NCI-H524 (cell line): ENCODE results near the gene ZNF462.
"Not testable (repeated sequence)": the region's sequence is repeated elsewhere in the genome, so short reads cannot be mapped to it uniquely, and the experiment has no call there.

Experiments
- DNase-seq, 2 experiments: peaks; one replicate each; lab custom pipeline; 2025; lab: John Stamatoyannopoulos, UW

ZNF462 gene

GRCh38 chr9:106962122-106962521, 99.2 kb downstream of the ZNF462 start:
- no peak for DNase-seq

DNA sequence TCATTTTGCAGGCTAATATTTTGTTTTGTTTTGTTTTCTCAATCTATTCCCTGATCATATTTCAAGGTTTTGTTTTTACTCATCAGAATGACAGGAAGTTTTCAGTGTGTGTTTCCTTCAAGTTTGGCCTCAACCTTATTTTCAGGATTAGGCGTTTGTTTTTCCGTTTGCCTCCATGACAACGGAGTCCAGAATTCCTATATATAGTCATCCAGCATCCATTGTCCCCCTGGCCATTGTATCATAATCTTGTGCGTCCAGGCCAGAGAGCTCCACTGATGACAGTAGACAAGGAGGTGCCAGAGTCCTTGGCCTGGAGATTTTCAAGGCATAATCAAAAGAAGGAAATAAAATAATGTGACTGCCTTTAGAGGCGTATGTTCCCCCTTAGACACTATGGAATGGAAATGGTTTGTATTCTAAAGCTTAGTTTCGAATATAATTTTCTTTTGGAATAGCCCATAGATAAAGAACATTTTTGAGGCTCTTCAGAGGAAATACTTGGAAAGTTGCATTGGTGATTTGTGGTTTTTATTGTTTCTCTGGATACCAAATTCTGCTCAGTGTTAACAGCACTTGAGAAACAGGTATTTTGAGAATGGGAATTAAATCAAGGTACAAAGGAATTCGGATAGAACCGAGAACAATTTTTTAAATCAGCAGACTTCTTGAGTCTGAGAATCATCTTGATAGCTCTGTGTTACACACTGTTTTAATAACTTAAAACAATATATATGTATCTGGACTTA, 99.8 kb downstream of the ZNF462 start:
- no peak for DNase-seq

- DNase-seq, result no peak
Measured at GRCh38 chr9:106963684-106964083, 100.7 kb downstream of the ZNF462 start.

- no peak for DNase-seq
Measured at GRCh38 chr9:106964329-106964728, 101.4 kb downstream of the ZNF462 start.

DNA sequence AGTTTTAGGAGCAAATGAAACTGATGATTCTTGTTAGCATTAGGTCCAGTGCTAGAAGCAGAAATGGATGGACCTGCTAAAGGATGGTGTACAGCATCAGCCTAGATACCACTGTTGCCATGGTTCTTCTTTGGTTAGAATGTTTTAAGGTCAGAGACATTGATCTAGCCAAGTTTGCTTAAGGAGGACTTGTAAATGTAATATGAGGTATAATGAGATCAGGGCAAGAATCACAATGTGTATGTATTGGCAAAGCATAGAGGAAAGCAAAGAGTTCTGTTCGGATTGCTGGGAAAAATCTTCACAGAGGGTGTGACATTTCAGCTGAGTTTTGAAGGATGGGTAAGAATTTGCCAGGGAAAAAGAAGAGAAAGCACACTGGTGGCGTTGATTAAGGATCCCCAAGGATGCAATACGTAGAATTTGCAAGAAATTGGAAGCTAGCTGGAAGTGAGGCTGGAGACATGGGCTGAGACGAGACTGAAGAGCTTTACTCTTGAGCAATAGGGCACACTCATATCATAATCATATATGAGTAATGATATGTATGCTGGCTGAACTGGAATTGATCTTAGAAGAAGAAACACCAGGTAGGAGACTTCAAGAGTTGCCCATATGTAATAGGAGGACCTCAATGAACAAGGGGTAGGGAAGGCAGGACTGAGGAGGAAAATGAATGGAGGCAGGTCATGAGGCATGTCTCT, 102.0 kb downstream of the ZNF462 start:
- DNase-seq, result no peak

GRCh38 chr9:106966481-106966880, 103.5 kb downstream of the ZNF462 start:
- DNase-seq, result no peak

DNA sequence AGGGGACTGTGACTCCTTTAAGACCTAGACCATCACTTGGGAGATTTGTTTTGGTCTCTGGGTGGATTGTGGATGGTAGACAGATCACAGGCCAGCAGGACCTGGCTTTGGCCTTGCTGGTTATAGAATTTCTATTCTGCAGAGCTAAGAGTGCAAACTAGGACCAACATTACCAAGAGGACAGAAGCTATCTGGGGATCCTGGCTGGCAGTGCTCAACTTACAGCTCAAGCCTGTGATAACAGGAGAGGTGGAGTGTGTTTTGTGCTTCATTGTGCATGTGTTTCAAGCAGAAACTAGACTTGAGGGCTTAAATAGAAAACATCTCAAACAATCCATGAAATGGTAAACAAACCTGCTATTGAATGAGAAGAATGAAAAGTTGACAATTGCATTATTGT, 106.7 kb downstream of the ZNF462 start:
- DNase-seq, result no peak

DNA sequence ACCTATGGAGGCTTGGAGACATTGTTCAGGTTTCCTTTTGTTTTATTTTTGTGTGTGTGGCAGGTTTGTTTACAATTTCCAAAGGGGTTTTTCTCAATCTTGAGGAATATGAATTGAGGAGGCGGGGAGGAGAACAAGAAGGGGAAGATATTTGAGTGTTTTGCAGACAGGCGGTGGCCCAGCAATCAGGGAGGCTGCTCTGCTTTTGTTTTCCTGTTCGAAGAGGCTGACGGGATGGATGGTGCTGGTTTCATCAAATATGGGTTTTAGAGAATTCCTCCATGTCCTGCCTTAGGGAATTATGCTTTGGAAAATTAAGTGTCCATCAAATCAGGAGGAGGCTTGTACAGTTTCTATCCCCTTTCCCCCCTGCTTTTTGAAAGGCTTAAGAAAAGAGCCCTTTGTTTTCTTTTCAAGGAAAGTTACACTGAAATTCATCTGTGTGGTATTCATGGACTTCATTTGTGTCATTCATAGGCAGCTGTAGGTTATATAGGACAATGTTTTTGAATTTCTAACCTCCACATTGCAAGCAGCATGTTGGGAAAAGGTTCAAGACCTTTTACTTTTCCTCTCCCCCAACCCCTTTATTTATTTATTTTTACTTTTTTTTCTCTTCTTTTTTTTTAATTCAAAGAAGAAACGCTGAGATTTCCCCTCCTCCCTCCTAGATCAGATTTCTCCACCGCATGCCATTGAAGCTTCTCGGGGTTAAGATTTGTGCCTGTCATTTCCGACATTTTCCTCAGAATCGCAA, 107.4 kb downstream of the ZNF462 start:
- DNase-seq, result no peak

DNA sequence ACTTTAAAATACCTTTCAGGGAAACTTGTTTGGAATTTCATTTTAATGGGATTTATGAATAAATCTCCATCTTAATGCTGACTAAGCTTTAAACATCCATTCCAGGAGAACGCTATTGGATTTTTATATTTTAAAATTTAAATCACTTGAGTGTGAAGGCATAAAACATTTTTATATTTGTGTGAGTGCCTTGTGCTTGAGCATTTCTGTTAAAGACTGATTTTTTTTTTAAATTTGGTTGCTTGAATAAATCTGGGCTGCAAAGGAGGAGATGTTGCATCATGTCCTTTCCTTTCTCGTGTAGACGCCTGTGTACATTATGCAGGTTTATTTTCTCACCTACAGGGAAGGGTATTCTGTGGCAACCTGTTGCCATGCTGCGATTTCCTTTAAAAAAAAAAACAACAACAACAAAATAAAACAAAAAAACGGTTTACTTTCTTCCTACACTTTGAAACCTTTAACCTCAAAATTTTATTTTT, 108.1 kb downstream of the ZNF462 start:
- no peak for DNase-seq

GRCh38 chr9:106972082-106972481, 109.1 kb downstream of the ZNF462 start:
- no peak for DNase-seq

GRCh38 chr9:106974341-106974740, 111.4 kb downstream of the ZNF462 start:
- no peak for DNase-seq

DNA sequence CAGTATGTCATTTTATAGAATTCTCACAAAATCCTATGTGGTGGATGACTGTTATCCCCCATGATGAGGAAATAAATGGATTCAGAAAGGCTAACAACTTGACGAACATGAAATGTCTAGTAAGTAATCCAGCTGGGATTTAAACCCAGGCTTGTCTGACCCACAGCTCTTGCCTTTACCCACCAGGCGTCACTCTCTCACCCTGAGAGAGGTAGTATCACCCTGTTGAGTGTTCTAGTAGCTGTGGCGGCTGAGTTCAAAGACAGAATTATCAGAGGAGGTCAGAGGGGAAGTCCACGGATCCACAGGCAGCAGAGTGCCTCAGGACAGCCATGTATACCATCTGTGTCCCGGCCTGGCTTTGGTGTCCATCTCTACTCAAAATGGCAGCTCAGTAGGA, 113.8 kb downstream of the ZNF462 start:
- DNase-seq, result no peak

- DNase-seq, result no peak
Measured at GRCh38 chr9:106980551-106981101, 117.7 kb downstream of the ZNF462 start.

DNA sequence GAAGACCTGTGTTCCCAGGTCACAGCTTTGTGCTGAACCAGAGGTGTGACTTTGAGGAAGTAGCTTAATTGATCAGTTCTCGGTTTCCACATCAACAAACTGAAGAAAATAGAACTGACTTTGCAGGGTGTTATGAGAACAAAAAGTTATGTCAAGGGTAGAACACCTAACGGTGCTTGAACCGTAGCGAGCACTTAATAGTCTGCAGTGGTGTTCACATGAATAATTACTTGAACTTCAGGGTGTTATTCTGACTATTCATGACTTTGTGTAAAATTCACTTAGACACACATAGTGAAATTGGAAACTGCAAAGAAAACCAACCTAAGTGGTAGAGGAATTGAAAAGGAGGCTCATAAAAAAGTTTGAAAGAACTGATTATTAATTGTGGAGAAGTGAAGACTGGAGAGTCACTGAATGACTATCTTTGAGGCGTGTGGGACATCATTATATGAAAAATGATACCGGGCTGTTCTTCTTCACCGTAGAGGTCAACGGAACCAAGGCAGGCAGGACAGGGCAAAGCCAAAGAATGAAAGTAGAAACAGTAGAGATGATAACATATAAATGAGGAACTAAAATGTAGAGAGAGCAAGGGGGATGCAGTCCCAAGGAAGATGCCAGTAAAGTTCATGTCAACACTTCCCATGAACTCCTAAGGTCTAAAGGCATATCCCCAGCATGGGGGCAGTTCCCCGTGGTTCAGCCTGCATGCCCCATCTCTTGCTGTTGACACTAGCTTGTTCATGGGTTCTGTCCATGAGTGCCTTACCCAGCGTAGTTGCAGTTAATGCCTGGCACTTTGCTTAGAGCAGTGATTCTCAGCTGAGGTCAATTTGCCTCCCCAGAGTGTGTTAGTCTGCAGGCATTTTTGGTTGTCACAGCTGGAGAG, 118.7 kb downstream of the ZNF462 start:
- no peak for DNase-seq

- DNase-seq, result no peak
Measured at GRCh38 chr9:106982636-106983035, 119.7 kb downstream of the ZNF462 start.

DNA sequence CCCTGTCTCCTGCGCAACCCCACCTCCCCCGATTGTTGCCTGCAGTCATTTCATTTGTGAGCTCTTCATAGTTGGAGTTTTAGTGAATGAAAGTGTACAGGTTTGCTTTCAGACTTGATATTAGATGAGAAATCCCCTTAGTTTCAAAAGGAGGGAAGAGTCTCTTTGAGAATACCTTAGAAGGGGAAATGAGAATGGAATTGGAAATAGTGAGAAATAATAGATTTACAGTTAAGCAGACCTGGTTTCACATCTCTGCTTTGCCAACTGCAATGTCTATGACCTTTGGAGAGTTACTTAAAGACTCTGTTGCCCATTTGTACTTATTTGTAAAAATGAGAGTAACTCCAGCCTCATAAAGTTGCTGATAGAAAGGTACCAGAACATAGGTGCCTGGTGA, 120.4 kb downstream of the ZNF462 start:
- DNase-seq, result no peak

DNA sequence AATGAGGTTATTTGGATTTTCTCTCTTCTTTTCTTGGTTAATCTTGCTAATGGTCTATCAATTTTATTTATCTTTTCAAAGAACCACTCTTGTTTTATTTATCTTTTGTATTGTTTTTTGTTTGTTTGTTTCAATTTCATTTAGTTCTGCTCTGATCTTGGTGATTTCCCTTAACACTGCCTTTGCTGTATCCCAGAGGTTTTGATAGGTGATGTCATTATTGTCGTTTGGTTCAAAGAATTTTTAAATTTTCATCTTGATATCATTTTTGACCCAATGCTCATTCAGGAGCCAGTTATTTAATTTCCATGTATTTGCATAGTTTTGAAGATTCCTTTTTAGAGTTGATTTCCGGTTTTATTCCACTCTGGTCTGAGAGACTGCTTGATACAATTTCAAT, 126.9 kb downstream of the ZNF462 start:
- not testable (repeated sequence) for DNase-seq

- DNase-seq, result no peak
Measured at GRCh38 chr9:106992186-106992585, 129.2 kb downstream of the ZNF462 start.

- no peak for DNase-seq
Measured at GRCh38 chr9:106993603-106994002, 130.6 kb downstream of the ZNF462 start.

GRCh38 chr9:106994463-106994862, 131.5 kb downstream of the ZNF462 start:
- no peak for DNase-seq

GRCh38 chr9:107000218-107000617, 137.3 kb downstream of the ZNF462 start:
- no peak for DNase-seq
